Ascending aorta (tissue), 2 donors: Measurements from ENCODE around the gene TTLL6. TPM values are rescaled to one million over a fixed set of nuclear protein-coding genes. Genes with fewer than 3 reads are reported as not detected.

Experiments
- DNase-seq, 2 donors: peaks; one replicate each; pipeline ENCODE4 v3.0.0-alpha.2; 2019; ENCODE audit warnings: low spot score in 2 of 2
- H3K27ac ChIP-seq, 2 donors: fragments of 200-600 bp; sonication (generic); one replicate each; pipeline ENCODE4 v1.5.1; 2016 to 2017; ENCODE audit warnings: mild to moderate bottlenecking in 1 of 2
- H3K27me3 ChIP-seq: fragments of 200-600 bp; sonication (generic); one replicate; pipeline ENCODE4 v1.5.1; 2017
- H3K36me3 ChIP-seq, 2 donors: fragments of 200-600 bp; sonication (generic); one replicate each; pipeline ENCODE4 v1.5.1; 2016
- H3K4me1 ChIP-seq, 2 donors: fragments of 200-600 bp; sonication (generic); one replicate each; pipeline ENCODE4 v1.5.1; 2016 to 2017; ENCODE audit warnings: mild to moderate bottlenecking in 1 of 2
- H3K4me3 ChIP-seq, 2 donors: fragments of 200-600 bp; sonication (generic); one replicate each; pipeline ENCODE4 v1.5.1; 2016 to 2017; ENCODE audit warnings: mild to moderate bottlenecking in 1 of 2
- H3K9me3 ChIP-seq, 2 donors: fragments of 200-600 bp; sonication (generic); one replicate each; pipeline ENCODE4 v1.5.1; 2016
- CTCF ChIP-seq, 3 experiments: fragments of 200-600 bp in 2 of 3; fragments of 450-650 bp in 1 of 3; sonication (generic) in 2 of 3; IDR thresholded peaks; one replicate each; pipeline ENCODE4 v1.5.1; 2016 to 2019; ENCODE audit warnings: antibody characterized with exemption in 3 of 3, mild to moderate bottlenecking in 1 of 3, moderate library complexity in 1 of 3
- intact Hi-C: fragments of 100-400 bp; cut with DNase I; formaldehyde crosslinking; loops from one replicate; pipeline ENCODE4 v1.15.1; 2023
- total RNA-seq: library from RNA; depleted of rRNA; stranded (reverse); fragments of >200 nt; gene quantifications from one replicate; pipeline ENCODE4 v1.1.0, GENCODE V29; 2016

TTLL6 gene
- total RNA-seq, 1 donor from 2014 or later: not detected

- intact Hi-C loops: no loop called here
- Histone ChIP-seq H3K9me3 (no peaks in the 10 kb centered on the region), H3K4me3 (no peak overlapping the region), H3K4me1 (peaks cover 0 to 5% of the 10 kb centered on the region in 2 donors), H3K27ac (no peak overlapping the region), H3K27me3 (peaks cover 50% of the 10 kb centered on the region), H3K36me3 (no peaks in the 10 kb centered on the region)
- TF ChIP-seq CTCF (IDR thresholded peaks at IDR 0.05): no peak
- DNase-seq: no peak
These were observed 62.3 kb downstream of the TTLL6 start for GRCh38 chr17:48754500-48755261.

- Histone ChIP-seq H3K4me1 (peaks cover 0 to 5% of the 10 kb centered on the region in 2 donors), H3K27ac (no peak overlapping the region), H3K27me3 (peaks cover 55% of the 10 kb centered on the region), H3K36me3 (no peaks in the 10 kb centered on the region), H3K4me3 (no peak overlapping the region), H3K9me3 (no peaks in the 10 kb centered on the region)
- intact Hi-C loops: no loop called here
- no peak for DNase-seq
- no peak for TF ChIP-seq CTCF (IDR thresholded peaks at IDR 0.05)
These were observed 63.1 kb downstream of the TTLL6 start for GRCh38 chr17:48753794-48754499.

GRCh38 chr17:48752399-48753288, 64.4 kb downstream of the TTLL6 start:
- DNase-seq: no peak
- no peak for TF ChIP-seq CTCF (IDR thresholded peaks at IDR 0.05)
- no peaks in the 10 kb centered on the region for H3K36me3 ChIP-seq
- H3K4me3 ChIP-seq: no peak overlapping the region
- intact Hi-C loops: no loop called here
- H3K27me3 ChIP-seq: peaks cover 66% of the 10 kb centered on the region
- H3K9me3 ChIP-seq: no peaks in the 10 kb centered on the region
- H3K4me1 ChIP-seq: peaks cover 0 to 5% of the 10 kb centered on the region in 2 donors
- no peak overlapping the region for H3K27ac ChIP-seq

- Histone ChIP-seq H3K9me3 (no peaks in the 10 kb centered on the region), H3K36me3 (no peaks in the 10 kb centered on the region), H3K27me3 (peaks cover 73% of the 10 kb centered on the region), H3K4me1 (peaks cover 0 to 5% of the 10 kb centered on the region in 2 donors), H3K4me3 (no peak overlapping the region), H3K27ac (no peak overlapping the region)
- intact Hi-C loops: no loop called here
- DNase-seq: no peak
- TF ChIP-seq CTCF (IDR thresholded peaks at IDR 0.05): no peak
These were observed 65.2 kb downstream of the TTLL6 start for GRCh38 chr17:48751733-48752398.

- intact Hi-C loops: no loop called here
- Histone ChIP-seq H3K27ac (no peak overlapping the region), H3K36me3 (no peaks in the 10 kb centered on the region), H3K9me3 (no peaks in the 10 kb centered on the region), H3K27me3 (peaks cover 76% of the 10 kb centered on the region), H3K4me3 (no peak overlapping the region), H3K4me1 (peaks cover 0 to 5% of the 10 kb centered on the region in 2 donors)
- TF ChIP-seq CTCF (IDR thresholded peaks at IDR 0.05): no peak
- no peak for DNase-seq
These were observed 65.9 kb downstream of the TTLL6 start for GRCh38 chr17:48751172-48751571.
